ENCODE measurements around the gene UBAC2. TPM values are rescaled to one million over a fixed set of nuclear protein-coding genes. Genes with fewer than 3 reads are reported as not detected.
A peak's percentile ranks its signal among the peaks of the same experiment; 100 is the strongest.

Gene UBAC2
- total RNA-seq, 1 experiment from 2014 or later: 96.0 TPM

DNA sequence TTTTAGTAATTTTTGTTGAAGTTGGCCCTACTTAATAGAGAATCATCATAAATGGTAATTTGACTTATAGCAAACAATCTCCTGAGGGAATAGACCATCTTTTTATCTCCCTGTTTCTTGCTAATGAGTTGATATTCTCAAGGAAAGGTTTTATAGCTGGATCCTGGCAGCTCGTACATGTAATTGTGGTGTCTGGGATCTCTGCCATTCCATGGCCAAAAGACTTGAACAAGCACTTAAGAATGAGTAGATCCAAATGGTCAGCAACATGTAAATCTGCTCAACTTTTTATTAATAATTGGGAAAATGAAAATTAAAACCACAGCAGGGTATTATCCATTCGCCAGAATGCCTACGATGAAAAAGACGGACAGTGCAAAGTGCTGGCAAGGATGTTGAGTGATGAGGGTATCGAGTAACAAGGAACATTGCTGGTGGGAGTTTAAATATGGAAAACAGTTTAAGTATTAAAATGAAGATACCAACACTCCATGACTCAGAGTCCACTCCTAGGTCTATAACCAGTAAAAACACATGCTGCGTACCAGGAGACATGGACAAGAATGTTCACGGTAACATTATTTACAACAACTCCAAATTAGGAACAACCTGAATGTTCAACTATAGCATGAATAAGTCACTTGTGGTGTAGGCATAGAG is 62.6 kb downstream of the UBAC2 start:
- in situ Hi-C loops (cut with HindIII; ENCODE audit: low sequenced_read_pairs): no loop called here
- DNase-seq (ENCODE audit: low spot score): no peak

DNA sequence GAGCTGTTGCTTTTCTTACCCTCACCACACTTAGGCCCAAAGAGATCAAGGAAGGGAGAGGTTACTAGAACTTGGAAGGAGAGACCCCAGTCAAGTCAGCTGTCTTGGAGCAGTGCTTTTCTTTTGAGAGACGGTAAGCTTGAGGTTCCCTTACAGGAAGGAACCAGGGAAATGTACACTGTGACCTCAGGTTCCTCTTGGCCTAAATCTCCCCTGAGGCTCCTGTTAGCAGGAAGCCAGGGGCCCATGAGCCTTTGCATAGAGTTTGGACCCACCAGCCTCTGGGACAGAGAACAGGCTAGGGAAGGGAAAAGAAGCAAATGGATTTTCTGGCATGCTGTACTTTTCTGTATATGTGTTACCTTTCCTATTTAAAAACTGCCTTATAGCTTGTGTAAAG is 63.4 kb downstream of the UBAC2 start:
- in situ Hi-C loops (cut with HindIII; ENCODE audit: low sequenced_read_pairs): no loop called here
- no peak for DNase-seq (ENCODE audit: low spot score)

DNA sequence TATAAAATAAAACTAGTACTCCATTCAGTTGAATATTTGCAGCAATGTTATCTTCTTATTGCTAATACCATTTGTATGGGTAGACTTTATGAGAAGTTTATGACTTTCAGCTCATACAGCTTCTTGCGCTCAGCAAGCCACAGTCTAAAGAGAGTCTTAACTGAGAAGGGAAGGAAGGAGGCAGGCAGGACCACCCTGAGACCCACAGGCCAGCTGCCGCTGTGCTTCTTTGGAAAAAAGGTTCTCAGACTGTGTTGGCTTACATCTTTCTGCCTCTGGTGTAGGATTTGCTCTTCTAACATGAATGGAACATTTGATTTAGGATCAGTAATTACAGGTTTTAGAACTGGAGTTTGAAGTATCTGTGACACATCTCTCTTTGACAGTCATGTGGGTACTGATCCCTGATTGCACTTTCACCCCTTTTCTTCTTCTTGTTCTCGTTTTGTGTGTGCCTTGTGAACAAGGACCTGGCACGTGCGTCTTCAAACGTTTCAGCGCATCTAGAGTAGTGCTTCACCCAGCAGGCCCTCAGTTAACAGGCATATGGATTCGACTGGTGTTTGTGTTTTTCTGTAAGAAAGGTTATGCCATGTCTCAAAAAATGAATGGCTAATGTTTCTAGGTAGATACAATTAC is 64.6 kb downstream of the UBAC2 start:
- no peak for DNase-seq (ENCODE audit: low spot score)
- in situ Hi-C loops (cut with HindIII; ENCODE audit: low sequenced_read_pairs): no loop called here

- peak; percentile 70 for DNase-seq (ENCODE audit: low spot score)
- in situ Hi-C loops (cut with HindIII; ENCODE audit: low sequenced_read_pairs): no loop called here
Observed at GRCh38 chr13:99265821-99266426, 65.3 kb downstream of the UBAC2 start.

DNA sequence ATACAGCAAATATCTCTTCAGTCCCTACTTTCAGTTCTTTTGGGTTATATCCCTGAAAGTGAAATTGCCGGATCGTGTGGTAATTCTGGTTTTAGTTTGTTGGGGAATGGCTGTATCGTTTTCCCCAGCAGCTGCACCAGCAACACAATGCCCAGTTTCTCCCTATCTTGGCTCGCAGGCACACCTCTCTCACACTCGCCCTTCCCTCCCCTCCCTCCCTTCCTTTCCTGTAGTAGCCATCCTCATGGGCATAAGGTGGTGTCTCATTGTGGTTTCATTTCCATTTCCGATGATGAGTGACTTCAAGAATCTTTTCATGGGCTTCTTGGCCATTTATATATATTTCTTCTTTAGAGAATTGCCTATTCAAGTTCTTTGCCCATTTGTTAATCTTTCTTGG is 66.2 kb downstream of the UBAC2 start:
- in situ Hi-C loops (cut with HindIII; ENCODE audit: low sequenced_read_pairs): no loop called here
- no peak for DNase-seq (ENCODE audit: low spot score)

- no peak for DNase-seq (ENCODE audit: low spot score)
- in situ Hi-C loops (cut with HindIII; ENCODE audit: low sequenced_read_pairs): no loop called here
Observed at GRCh38 chr13:99267927-99268326, 67.3 kb downstream of the UBAC2 start.

GRCh38 chr13:99268822-99269221 is 68.2 kb downstream of the UBAC2 start:
- no peak for DNase-seq (ENCODE audit: low spot score)
- in situ Hi-C loops (cut with HindIII; ENCODE audit: low sequenced_read_pairs): no loop called here

DNA sequence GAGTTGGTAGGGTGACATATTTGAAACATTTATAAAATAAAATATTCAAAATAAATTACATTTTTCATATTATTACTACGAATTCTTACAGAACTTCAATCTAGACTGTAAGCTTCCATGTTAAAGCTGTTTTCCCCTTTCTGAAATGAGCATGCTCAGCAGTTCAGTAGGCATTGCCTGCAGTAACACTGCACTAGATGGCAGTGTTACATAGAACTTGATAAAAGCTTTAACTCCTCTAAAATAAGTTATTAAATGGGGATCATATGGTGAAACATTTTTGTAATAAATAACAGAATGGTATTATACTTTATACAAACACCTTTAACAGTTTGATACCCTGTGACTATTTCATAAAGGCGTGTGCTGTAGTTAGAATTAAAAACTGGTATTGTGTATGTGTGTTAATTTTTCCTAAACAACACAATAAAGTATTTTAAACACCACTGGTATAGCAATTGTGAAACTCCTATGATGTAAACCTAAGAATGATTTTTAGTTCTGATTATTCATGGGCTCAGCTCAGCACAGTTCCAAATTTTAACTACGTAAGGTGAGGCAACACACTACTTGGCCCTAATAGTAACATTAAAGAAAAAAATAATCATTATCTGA is 69.1 kb downstream of the UBAC2 start:
- in situ Hi-C loops (cut with HindIII; ENCODE audit: low sequenced_read_pairs): no loop called here
- DNase-seq (ENCODE audit: low spot score): peak; percentile 37

DNA sequence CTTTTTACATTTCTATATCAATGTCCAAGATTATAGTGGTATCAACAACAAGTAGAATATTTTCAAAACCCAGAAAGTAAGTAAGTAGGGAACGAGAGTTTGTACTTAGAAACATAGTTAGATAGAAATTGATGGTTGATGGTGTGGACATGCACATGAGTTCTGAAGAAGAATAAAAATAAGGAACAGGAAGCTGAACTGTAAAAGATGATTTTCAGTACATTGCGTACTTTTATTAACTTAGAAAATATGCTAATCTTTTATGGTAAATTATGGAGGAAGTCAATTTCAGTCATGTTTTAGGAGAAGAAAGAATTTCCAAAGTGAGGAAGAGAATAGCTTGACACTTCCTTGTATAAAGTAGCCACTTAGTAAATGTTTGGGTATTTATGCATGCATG is 69.9 kb downstream of the UBAC2 start:
- in situ Hi-C loops (cut with HindIII; ENCODE audit: low sequenced_read_pairs): no loop called here
- no peak for DNase-seq (ENCODE audit: low spot score)

DNA sequence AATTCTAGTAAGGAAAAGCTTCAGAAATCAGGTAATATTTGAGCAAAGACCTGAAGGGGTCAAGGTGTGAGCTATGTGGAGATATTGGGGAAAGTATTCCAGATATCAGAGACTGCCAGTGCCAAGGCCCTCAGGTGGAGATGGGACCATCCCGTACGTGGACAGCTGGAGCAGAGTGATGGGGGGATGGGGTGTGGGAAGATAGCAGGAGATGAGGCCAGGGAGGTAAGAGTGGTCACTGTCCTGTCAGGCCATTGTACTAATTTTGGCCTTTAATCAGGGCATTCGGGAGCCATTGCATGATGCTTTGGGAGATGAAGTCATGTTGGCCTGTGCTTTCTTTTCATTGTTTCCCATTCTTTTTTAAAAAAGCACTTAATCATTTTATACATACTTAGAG is 70.6 kb downstream of the UBAC2 start:
- in situ Hi-C loops (cut with HindIII; ENCODE audit: low sequenced_read_pairs): no loop called here
- no peak for DNase-seq (ENCODE audit: low spot score)

DNA sequence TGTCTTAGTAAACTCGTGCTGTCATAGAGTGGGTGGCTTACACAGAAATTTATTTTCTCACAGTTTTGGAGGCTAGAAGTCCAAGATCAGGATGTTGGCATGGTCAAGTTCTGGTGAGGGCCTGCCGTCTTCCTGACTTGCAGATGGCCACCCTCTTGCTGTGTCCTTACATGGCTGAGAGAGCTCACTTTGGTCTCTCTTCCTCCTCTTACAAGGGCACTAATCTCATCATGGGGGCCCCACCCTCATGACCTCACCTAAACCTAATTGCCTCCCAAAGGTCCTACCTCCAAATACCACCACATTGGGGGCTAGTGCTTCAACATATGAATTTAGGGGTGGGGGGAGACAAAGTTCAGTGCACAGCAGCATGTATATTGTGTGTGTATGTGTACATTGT is 71.8 kb downstream of the UBAC2 start:
- in situ Hi-C loops (cut with HindIII; ENCODE audit: low sequenced_read_pairs): no loop called here
- no peak for DNase-seq (ENCODE audit: low spot score)

GRCh38 chr13:99273128-99273527 is 72.5 kb downstream of the UBAC2 start:
- in situ Hi-C loops (cut with HindIII; ENCODE audit: low sequenced_read_pairs): no loop called here
- DNase-seq (ENCODE audit: low spot score): no peak

- in situ Hi-C loops (cut with HindIII; ENCODE audit: low sequenced_read_pairs): no loop called here
- DNase-seq (ENCODE audit: low spot score): peak; percentile 35
Observed at GRCh38 chr13:99275093-99275469, 74.4 kb downstream of the UBAC2 start.

DNA sequence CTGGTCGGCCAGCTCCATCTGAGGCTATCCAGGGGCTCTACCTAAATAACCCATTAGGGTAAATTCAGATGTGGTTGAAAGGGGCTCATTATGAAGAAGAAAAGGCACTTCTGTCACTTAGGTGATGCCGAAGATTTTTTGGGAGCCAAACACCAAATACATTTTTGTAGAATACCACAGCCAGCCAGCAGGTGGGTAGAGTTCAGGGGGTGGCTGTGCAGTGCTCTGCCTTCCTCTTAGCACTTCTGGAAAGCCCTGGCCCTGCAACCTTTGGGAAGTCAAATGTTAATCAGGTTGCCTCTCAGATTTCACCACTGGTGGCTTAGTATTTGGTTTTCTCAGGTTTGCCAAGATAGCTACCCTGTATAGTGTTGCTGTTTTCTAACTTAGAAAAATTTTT is 76.1 kb downstream of the UBAC2 start:
- in situ Hi-C loops (cut with HindIII; ENCODE audit: low sequenced_read_pairs): no loop called here
- DNase-seq (ENCODE audit: low spot score): no peak

DNA sequence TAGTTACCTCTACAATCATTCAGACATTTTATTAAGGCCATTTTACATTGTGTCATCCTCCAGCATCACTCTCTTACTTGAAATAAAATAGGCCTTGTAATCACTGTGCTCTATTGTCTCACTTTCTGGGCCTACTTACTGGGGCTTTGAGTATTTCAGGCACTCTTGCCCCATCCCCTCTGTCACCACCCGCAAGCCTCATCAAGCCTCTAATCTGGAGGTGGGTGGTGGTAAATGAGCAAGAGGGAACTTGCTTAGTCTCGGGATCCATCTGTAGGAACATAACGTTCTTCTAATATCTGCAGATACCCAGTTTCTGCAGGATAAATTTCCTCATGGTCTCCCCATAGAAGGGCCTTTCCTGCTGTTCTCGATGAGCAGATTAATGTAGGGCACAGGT is 77.0 kb downstream of the UBAC2 start:
- in situ Hi-C loops (cut with HindIII; ENCODE audit: low sequenced_read_pairs): no loop called here
- DNase-seq (ENCODE audit: low spot score): no peak

DNA sequence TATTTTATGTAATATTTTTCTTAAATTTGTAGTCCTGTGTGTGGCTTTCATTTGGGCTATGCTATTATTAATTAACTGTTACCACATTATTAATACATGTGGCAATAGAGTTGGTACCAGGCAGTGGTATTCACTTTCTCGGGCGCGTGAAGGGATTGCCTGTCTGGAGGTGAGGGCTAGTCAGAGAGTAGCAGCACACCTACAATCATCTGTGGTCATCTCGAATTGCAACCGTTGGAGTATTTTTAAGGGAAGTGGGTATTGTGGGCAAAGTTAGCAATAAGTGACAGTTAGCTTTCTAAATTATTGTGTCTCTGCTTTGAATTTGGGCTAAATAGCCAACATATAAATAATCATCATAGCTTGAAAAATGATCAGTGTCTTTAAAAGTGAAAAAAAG is 77.5 kb downstream of the UBAC2 start:
- in situ Hi-C loops (cut with HindIII; ENCODE audit: low sequenced_read_pairs): no loop called here
- DNase-seq (ENCODE audit: low spot score): no peak

DNA sequence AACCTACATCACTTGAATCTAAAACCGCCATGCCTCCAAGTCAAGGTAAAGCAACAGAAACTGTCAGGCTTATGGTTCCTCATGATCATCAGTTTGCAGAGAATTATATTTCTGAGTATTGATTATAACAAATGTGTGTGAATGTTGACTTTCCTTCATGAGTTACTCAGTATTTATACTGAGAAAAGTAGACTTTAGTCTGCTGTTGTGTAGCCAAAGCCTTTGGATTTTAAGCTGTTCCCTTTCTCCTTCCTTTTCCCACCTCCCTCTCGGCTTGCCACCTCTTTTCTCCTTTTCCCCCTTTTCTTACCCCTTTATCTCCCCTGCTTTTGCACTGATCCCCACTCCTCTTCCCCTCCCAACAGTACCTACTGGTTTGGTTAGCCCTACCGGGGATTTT is 78.2 kb downstream of the UBAC2 start:
- in situ Hi-C loops (cut with HindIII; ENCODE audit: low sequenced_read_pairs): no loop called here
- DNase-seq (ENCODE audit: low spot score): no peak

DNA sequence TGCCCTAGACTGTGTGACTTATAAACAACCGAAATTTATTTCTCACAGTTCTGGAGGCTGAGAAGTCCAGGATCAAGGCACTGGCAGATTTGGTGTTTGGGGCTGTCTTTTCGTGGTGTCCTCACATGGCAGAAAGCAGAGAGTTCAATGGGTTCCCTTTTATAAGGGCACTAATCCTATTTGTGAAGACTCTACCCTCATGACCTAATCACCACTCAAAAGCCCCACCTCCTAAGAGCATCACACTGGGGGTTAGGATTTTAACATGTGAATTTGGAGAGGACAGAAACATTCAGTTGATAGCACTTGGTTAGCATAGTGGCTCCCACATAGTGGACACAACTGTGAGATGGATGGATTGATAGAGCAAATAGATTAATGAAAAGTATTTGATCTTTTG is 79.0 kb downstream of the UBAC2 start:
- no peak for DNase-seq (ENCODE audit: low spot score)
- in situ Hi-C loops (cut with HindIII; ENCODE audit: low sequenced_read_pairs): no loop called here

GRCh38 chr13:99280166-99280565 is 79.5 kb downstream of the UBAC2 start:
- in situ Hi-C loops (cut with HindIII; ENCODE audit: low sequenced_read_pairs): no loop called here
- no peak for DNase-seq (ENCODE audit: low spot score)

DNA sequence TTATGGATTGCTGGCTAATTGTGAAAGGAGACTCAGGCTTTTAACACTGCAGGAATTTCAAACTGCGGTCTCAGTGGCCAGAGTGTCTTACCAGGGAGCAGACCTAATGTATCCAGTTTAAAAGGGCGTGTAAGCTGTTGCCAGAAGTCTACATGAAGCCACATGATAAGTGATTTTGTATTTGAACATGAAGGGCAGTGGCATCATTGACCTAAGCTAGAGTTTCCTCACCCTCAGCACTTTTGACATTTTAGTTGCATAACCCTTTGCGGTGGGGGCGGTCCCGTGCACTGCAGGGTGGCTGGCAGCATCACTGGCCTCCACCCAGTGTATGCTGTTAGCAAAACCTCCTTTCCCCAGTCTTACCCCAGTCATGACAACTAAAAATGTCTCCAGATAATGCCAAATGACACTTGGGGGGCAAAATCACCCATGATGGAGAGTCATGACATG is 81.2 kb downstream of the UBAC2 start:
- DNase-seq (ENCODE audit: low spot score): no peak
- in situ Hi-C loops (cut with HindIII; ENCODE audit: low sequenced_read_pairs): no loop called here

Measured in G401 (cell line).